Body of pancreas (tissue), 4 donors: Measurements from ENCODE around the gene SYNGR4.

Source experiments
- CTCF ChIP-seq, 7 experiments: fragments of 450-650 bp in 4 of 7; fragments of 200-600 bp in 3 of 7; sonication (generic) in 3 of 7; IDR thresholded peaks; one replicate each; pipeline ENCODE4 v1.5.1; 2016 to 2019; ENCODE audit warnings: antibody characterized with exemption in 7 of 7
- POLR2A ChIP-seq, 3 donors: fragments of 450-650 bp; IDR thresholded peaks; one replicate each; pipeline ENCODE4 v1.6.1; 2016; ENCODE audit warnings: antibody characterized with exemption in 3 of 3, mild to moderate bottlenecking in 2 of 3

GRCh38 chr19:48364598-48365348 lies 606 bp downstream of the SYNGR4 start:
- no peak for TF ChIP-seq CTCF (IDR thresholded peaks at IDR 0.05)
- TF ChIP-seq POLR2A (IDR thresholded peaks at IDR 0.05), result no peak
